Gastrocnemius medialis (tissue), 4 donors: ENCODE results near the gene VTCN1.

Experiments
- POLR2A ChIP-seq, 2 donors: fragments of 450-650 bp; IDR thresholded peaks; one replicate each; pipeline ENCODE4 v1.6.1; 2017; ENCODE audit warnings: antibody characterized with exemption in 2 of 2, mild to moderate bottlenecking in 2 of 2, moderate library complexity in 2 of 2
- TF ChIP-seq, protein P1 (sequence below), 5 experiments: fragments of 450-650 bp in 3 of 5; fragments of 200-600 bp in 2 of 5; sonication (generic) in 2 of 5; IDR thresholded peaks in 4 of 5; conservative IDR thresholded peaks in 1 of 5; 1 replicate in 4 of 5; 2 replicates in 1 of 5; pipeline ENCODE4 v1.5.1; 2016 to 2019; ENCODE audit warnings: antibody characterized with exemption in 5 of 5, mild to moderate bottlenecking in 3 of 5, moderate library complexity in 3 of 5

- TF ChIP-seq, protein P1, sequence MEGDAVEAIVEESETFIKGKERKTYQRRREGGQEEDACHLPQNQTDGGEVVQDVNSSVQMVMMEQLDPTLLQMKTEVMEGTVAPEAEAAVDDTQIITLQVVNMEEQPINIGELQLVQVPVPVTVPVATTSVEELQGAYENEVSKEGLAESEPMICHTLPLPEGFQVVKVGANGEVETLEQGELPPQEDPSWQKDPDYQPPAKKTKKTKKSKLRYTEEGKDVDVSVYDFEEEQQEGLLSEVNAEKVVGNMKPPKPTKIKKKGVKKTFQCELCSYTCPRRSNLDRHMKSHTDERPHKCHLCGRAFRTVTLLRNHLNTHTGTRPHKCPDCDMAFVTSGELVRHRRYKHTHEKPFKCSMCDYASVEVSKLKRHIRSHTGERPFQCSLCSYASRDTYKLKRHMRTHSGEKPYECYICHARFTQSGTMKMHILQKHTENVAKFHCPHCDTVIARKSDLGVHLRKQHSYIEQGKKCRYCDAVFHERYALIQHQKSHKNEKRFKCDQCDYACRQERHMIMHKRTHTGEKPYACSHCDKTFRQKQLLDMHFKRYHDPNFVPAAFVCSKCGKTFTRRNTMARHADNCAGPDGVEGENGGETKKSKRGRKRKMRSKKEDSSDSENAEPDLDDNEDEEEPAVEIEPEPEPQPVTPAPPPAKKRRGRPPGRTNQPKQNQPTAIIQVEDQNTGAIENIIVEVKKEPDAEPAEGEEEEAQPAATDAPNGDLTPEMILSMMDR (IDR thresholded peaks at IDR 0.05 in 4 of 5, conservative IDR thresholded peaks at IDR 0.05 in 1 of 5), result no peak
- no peak for TF ChIP-seq POLR2A (IDR thresholded peaks at IDR 0.05)
Observed at GRCh38 chr1:117225931-117226330, 15.2 kb upstream of the VTCN1 start.
